ENCODE data around the gene RHOA.
A peak's percentile ranks its signal among the peaks of the same experiment; 100 is the strongest.
"Not testable (repeated sequence)": the region's sequence is repeated elsewhere in the genome, so short reads cannot be mapped to it uniquely, and the experiment has no call there.

Gene RHOA

GRCh38 chr3:49410846-49411534 lies 786 bp downstream of the RHOA start:
- no peak for DNase-seq

- DNase-seq: no peak
Observed at GRCh38 chr3:49410066-49410845, 1.5 kb downstream of the RHOA start.

- DNase-seq: no peak
Observed at GRCh38 chr3:49406571-49407565, 4.9 kb downstream of the RHOA start.

GRCh38 chr3:49405570-49405969 lies 6.2 kb downstream of the RHOA start:
- not testable (repeated sequence) for DNase-seq

GRCh38 chr3:49403891-49404290 lies 7.9 kb downstream of the RHOA start:
- DNase-seq: no peak

- DNase-seq: no peak
Observed at GRCh38 chr3:49401766-49402165, 10.0 kb downstream of the RHOA start.

- DNase-seq: no peak
Observed at GRCh38 chr3:49399461-49399860, 12.3 kb downstream of the RHOA start.

- no peak for DNase-seq
Observed at GRCh38 chr3:49397470-49397869, 14.3 kb downstream of the RHOA start.

- not testable (repeated sequence) for DNase-seq
Observed at GRCh38 chr3:49391310-49391709, 20.5 kb downstream of the RHOA start.

GRCh38 chr3:49389297-49389696 lies 22.5 kb downstream of the RHOA start:
- DNase-seq: no peak

- no peak for DNase-seq
Observed at GRCh38 chr3:49388289-49388820, 23.4 kb downstream of the RHOA start.

- DNase-seq: no peak
Observed at GRCh38 chr3:49387721-49388120, 24.1 kb downstream of the RHOA start.

GRCh38 chr3:49386056-49386756 lies 25.6 kb downstream of the RHOA start:
- no peak for DNase-seq

GRCh38 chr3:49385617-49386016 lies 26.2 kb downstream of the RHOA start:
- DNase-seq: no peak

- DNase-seq: no peak
Observed at GRCh38 chr3:49383387-49383786, 28.4 kb downstream of the RHOA start.

- no peak for DNase-seq
Observed at GRCh38 chr3:49378249-49378895, 33.4 kb downstream of the RHOA start.

- peak; percentile 61 to 71 for DNase-seq
Observed at GRCh38 chr3:49377483-49377882, 34.3 kb downstream of the RHOA start.

GRCh38 chr3:49371946-49372345 lies 39.8 kb downstream of the RHOA start:
- DNase-seq: no peak

GRCh38 chr3:49370585-49371290 lies 41.0 kb downstream of the RHOA start:
- DNase-seq: no peak

- no peak for DNase-seq
Observed at GRCh38 chr3:49362561-49362960, 49.2 kb downstream of the RHOA start.

- DNase-seq: no peak
Observed at GRCh38 chr3:49359623-49360022, 52.2 kb downstream of the RHOA start.
